SK-N-MC (cell line): ENCODE data around the gene OPCML.

Source experiments
- EZH2 ChIP-seq: fragments of 200-600 bp; sonication (generic); IDR thresholded peaks from one replicate; pipeline ENCODE4 v1.6.1; 2017; ENCODE audit warnings: antibody characterized with exemption
- POLR2AphosphoS5 ChIP-seq: IDR thresholded peaks from 2 replicates; pipeline ENCODE4 v1.6.1; 2012; ENCODE audit warnings: mild to moderate bottlenecking, low read depth, low read length, borderline replicate concordance

DNA sequence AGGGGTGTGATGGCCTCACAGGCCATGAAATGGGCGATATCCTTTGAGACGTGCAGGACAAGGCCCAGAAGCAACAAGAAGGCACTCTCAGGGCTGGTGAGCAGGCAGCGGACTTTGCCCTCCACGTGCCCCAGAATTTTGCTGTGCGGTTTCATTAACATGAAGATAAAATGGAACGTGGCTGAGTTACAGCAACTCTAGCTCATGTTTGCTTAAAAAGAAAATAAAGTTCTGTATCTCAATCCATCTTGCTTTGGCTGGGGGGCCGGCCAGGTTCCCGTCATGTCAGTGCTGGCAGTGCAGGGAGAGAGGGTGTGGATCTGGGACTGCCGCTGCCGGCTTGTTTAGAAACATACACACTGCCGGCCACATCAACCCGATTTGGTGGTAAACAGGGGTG, 370.1 kb downstream of the OPCML start:
- TF ChIP-seq EZH2 (no peak), POLR2AphosphoS5 (no peak)
